Psoas muscle (tissue), 8 donors: Measurements from ENCODE around the gene LDLRAD4. TPM values are rescaled to one million over a fixed set of nuclear protein-coding genes. Genes with fewer than 3 reads are reported as not detected.
A peak's percentile ranks its signal among the peaks of the same experiment; 100 is the strongest.

Experiments
- ATAC-seq, 4 donors: fragments of 200-7000 bp; cut with Tn5 transposase; one replicate each; pipeline ENCODE4 v1.9.1; 2020; ENCODE audit warnings: moderate library complexity in 3 of 4, mild to moderate bottlenecking in 2 of 4
- DNase-seq, 2 donors: peaks; one replicate each; pipeline ENCODE4 v3.0.0-alpha.2; 2020
- H3K27ac ChIP-seq: fragments of 200-600 bp; one replicate; pipeline ENCODE4 v1.8.0; 2022
- H3K27me3 ChIP-seq, 3 donors: fragments of 200-600 bp in 1 of 3; one replicate each; pipeline versions ENCODE4 v1.6.1 to v1.8.0; 2013 to 2022; ENCODE audit warnings: low read length in 2 of 3, mild to moderate bottlenecking in 2 of 3, moderate library complexity in 1 of 3; ENCODE audit not compliant: insufficient read depth in 3 of 3
- H3K36me3 ChIP-seq, 2 donors: fragments of 200-600 bp in 1 of 2; one replicate each; pipeline versions ENCODE4 v1.6.1 to v1.8.0; 2013 to 2022; ENCODE audit warnings: low read depth in 1 of 2, mild to moderate bottlenecking in 1 of 2, moderate library complexity in 1 of 2; ENCODE audit not compliant: insufficient read depth in 1 of 2
- H3K4me1 ChIP-seq: fragments of 200-600 bp; one replicate; pipeline ENCODE4 v1.8.0; 2022
- H3K4me3 ChIP-seq: fragments of 200-600 bp; one replicate; pipeline ENCODE4 v1.8.0; 2022; ENCODE audit warnings: mild to moderate bottlenecking
- H3K9me3 ChIP-seq: fragments of 200-600 bp; one replicate; pipeline ENCODE4 v1.8.0; 2022
- WGBS, 3 donors: extraction: QIAGEN DNeasy Blood & Tissue Kit; methylation state at CpG; one replicate each; pipeline versions ENCODE4 v1.1.6 to v1.1.7; 2013; 5-methylcytosine and 5-hydroxymethylcytosine counted together
- intact Hi-C, 2 donors: fragments of 100-400 bp; cut with DNase I; formaldehyde crosslinking; loops; one replicate each; pipeline versions ENCODE4 v1.11.0 to v1.14.2; 2022
- polyA plus RNA-seq, 3 donors: library from polyadenylated mRNA; stranded (reverse); fragments of 200-250 nt; gene quantifications; one replicate each; pipeline ENCODE4 v1.2.3, GENCODE V29; 2013
- total RNA-seq, 4 donors: library from RNA; stranded (reverse); fragmentation: NEBNext Ultra II Directional in 2 of 4; extraction: Animal tissue kit (Norgen Biotek cat#: 25700) in 2 of 4; gene quantifications; one replicate each; pipeline versions ENCODE4 v1.2.1 to v1.2.4, GENCODE V29; 2021 to 2023
- TF ChIP-seq, protein P1 (sequence below): fragments of 200-600 bp; IDR thresholded peaks from one replicate; pipeline ENCODE4 v1.8.0; 2022; ENCODE audit warnings: antibody characterized with exemption
- donor health status: healthy with polysubstance abuse.
- donor health status: DM: no; HTN: no; CAD: no; lungs with moderate emphysema.
- donor health status: Bipolar disorder and iron deficiency.
- donor health status: healthy.
- donor health status: DM: yes; HTN: yes; CAD: no.
- donor health status: DM: no; HTN: no; CAD: no.
- donor health status: DM: no; HTN: no; CAD: no.
- donor health status: DM: yes; HTN: yes; CAD: no.

The LDLRAD4 gene
- total and polyA plus RNA-seq, 7 donors = 1.8 to 13.9 (median 3.8) TPM

DNA sequence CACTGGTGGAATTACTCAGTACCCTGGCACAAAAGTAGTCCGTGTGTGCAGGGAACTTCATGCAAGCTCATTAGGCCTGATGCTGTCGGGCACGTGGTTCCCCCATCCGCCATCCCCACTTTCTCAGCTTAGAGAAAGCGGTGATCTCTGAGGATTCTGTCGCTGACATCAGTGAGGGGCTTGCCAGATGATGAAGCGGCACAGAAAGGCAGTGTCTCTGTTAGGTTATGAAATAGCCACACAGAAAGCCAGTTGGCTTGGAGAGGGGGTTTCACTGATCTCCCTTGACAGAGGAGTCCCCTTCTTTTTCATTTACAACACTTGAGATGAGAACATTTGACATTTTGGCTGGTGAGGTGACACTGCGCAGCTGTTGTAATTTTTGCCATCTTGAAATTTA lies 328.1 kb downstream of the LDLRAD4 start:
- intact Hi-C loops = no loop called here
- WGBS, 3 donors = 44 to 69% (median 45%) methylated on average over 8 of the region's 8 CpGs
- Histone ChIP-seq H3K36me3 (no peaks in the 10 kb centered on the region), H3K9me3 (no peaks in the 10 kb centered on the region), H3K27ac (no peak overlapping the region), H3K27me3 (no peaks in the 10 kb centered on the region), H3K4me1 (peaks cover 33% of the 10 kb centered on the region), H3K4me3 (no peak overlapping the region)
- TF ChIP-seq, protein P1, sequence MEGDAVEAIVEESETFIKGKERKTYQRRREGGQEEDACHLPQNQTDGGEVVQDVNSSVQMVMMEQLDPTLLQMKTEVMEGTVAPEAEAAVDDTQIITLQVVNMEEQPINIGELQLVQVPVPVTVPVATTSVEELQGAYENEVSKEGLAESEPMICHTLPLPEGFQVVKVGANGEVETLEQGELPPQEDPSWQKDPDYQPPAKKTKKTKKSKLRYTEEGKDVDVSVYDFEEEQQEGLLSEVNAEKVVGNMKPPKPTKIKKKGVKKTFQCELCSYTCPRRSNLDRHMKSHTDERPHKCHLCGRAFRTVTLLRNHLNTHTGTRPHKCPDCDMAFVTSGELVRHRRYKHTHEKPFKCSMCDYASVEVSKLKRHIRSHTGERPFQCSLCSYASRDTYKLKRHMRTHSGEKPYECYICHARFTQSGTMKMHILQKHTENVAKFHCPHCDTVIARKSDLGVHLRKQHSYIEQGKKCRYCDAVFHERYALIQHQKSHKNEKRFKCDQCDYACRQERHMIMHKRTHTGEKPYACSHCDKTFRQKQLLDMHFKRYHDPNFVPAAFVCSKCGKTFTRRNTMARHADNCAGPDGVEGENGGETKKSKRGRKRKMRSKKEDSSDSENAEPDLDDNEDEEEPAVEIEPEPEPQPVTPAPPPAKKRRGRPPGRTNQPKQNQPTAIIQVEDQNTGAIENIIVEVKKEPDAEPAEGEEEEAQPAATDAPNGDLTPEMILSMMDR = no peak
- DNase-seq = no peak
- ATAC-seq = no peak

DNA sequence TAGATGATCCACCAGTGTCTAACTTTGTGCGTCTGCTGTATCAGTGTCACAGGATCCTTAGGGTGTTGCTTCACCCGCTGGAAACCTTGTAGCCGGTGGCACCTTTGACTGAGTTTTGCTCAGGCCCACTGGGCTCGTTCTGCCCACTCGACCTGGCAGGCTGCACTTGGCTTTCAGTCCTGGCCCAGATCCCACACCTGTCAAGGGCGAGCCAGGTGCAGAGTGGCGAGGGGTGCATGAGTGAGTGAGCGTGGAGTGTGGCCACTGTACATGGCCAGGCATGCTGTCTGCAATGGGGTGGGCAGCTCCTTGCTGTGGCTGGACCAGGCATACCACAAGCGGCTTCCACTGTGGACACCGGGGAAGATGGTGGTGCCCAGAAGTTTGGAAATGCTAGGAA lies 328.8 kb downstream of the LDLRAD4 start:
- Histone ChIP-seq H3K27me3 (no peaks in the 10 kb centered on the region), H3K36me3 (no peaks in the 10 kb centered on the region), H3K4me3 (no peak overlapping the region), H3K9me3 (no peaks in the 10 kb centered on the region), H3K4me1 (peaks cover 27% of the 10 kb centered on the region), H3K27ac (no peak overlapping the region)
- DNase-seq (no peak), ATAC-seq (peak in 3 of 4 donors; percentile 37 to 56 (median 40))
- WGBS, 3 donors = 38 to 56% (median 45%) methylated on average over 10 of the region's 10 CpGs
- intact Hi-C loops = no loop called here
- TF ChIP-seq, protein P1 = no peak

DNA sequence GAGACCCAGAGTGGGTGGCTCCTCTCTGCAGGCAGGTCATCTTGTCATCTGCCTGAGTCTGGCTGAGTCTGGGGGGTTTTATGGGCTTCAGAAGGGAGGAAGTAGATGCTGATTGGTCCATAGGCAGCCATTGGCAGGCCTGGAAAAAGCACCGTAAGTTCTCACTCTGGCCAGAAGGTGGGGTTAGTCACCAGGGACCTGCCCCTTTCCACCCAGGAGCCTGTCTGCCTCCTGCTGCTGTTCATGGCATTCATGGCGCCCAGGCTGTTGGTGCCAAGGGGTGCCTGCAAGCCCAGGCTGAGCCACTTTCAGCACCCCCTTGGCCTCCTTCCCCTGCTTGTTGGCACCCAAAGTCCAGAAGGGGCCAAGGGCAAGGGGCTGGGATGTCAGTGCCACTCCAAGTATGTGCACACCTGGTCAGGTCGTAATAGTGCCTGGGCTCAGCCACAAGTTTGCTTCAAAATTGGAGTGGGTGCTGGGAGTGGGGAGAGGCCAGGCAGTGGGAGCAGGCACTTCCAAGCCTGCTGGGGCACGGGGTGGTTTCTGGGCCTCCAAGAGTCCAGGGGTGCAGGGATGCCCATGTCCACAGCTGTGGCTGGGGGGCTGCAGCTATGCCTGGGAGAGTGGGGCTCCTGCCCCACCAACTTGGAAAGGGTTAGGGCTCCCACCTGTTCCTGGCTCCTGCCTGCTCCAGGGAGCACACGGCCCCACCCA lies 329.7 kb downstream of the LDLRAD4 start:
- DNase-seq = no peak
- Histone ChIP-seq H3K4me3 (no peak overlapping the region), H3K4me1 (peaks cover 27% of the 10 kb centered on the region), H3K36me3 (no peaks in the 10 kb centered on the region), H3K9me3 (no peaks in the 10 kb centered on the region), H3K27ac (no peak overlapping the region), H3K27me3 (no peaks in the 10 kb centered on the region)
- TF ChIP-seq, protein P1 = no peak
- peak in 3 of 4 donors; percentile 23 to 53 (median 43) for ATAC-seq
- intact Hi-C loops = no loop called here
- 87 to 90% (median 88%) methylated on average over 5 of the region's 5 CpGs for WGBS, 3 donors

DNA sequence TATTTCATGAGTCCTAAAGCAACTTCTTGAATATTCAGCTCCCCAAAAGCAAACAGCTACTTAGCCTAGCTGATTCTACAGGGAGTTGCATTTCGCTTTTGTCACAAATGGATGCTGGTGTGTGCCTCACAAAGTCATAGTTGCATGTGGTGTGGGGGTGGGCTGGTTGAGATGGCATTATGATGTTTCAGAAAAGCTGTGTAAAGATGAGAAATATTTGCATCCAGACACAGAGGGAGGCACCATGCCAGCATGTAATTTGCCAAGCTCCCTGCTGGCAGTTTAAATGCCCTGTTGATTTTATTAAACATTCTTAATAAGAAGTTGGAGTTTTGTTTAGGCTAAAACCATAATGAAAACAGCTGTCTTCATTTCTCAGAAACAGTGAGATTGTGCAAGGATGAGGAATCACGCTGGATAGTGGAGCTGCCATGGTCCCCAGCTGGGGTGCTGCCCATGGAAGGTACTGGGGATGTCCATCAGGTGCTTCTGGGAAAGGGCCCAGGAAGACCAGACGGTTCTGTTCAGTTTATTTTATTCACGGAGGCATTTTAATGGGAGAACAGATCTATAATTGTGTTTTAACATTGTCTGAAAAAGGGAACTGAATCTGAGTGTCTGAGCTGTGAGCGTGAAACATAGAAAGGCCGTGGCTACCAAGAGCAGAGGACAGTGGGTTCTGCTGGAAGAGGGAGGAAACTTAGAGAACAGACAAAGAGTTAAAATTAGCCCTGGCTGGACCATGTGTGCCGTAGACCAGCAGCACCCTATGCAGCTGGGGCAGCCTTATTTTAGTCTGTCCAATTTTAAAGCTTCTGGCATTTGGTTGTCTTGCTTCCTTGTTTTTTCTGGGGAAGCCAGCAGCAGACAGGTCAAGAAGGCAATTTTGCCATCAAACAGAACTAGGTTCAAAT lies 330.7 kb downstream of the LDLRAD4 start:
- H3K4me1 ChIP-seq = peaks cover 27% of the 10 kb centered on the region
- H3K36me3 ChIP-seq = no peaks in the 10 kb centered on the region
- 33 to 49% (median 43%) methylated on average over 7 of the region's 7 CpGs for WGBS, 3 donors
- no peak overlapping the region for H3K27ac ChIP-seq
- ATAC-seq (peak in 1 of 4 donors; percentile 61), DNase-seq (no peak)
- H3K4me3 ChIP-seq = no peak overlapping the region
- intact Hi-C loops = no loop called here
- H3K27me3 ChIP-seq = no peaks in the 10 kb centered on the region
- TF ChIP-seq, protein P1 = no peak
- no peaks in the 10 kb centered on the region for H3K9me3 ChIP-seq
